Kidney tubule cell (primary cell): Measurements from ENCODE around the gene HTR6.

Experiments used
- DNase-seq: peaks from one replicate; pipeline ENCODE4 v3.0.0-alpha.2; 2018; ENCODE audit warnings: low spot score

Gene HTR6

GRCh38 chr1:19720973-19721372 lies 56.3 kb downstream of the HTR6 start:
- DNase-seq = no peak

DNA sequence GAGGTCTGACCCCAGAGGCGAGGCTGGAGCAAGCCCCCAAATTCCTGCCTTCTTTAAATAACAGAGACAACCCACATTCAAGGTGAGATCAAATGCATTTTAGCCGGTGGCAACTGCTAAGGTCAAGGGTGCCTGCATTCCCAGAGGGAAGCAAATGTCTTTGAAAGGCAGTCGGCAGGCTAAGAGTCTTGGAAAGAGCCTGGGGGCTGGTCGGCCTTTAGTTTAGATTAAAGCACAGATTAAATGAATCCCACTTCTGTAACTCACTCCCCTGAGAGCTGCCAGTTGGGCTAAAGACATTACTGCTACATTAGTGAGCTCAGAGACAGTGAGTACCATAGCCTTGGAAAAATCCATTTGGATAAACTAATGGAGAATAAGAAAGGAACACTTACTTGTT lies 59.2 kb downstream of the HTR6 start:
- DNase-seq = no peak

- DNase-seq = no peak
These were observed 60.9 kb downstream of the HTR6 start for GRCh38 chr1:19725606-19726005.

DNA sequence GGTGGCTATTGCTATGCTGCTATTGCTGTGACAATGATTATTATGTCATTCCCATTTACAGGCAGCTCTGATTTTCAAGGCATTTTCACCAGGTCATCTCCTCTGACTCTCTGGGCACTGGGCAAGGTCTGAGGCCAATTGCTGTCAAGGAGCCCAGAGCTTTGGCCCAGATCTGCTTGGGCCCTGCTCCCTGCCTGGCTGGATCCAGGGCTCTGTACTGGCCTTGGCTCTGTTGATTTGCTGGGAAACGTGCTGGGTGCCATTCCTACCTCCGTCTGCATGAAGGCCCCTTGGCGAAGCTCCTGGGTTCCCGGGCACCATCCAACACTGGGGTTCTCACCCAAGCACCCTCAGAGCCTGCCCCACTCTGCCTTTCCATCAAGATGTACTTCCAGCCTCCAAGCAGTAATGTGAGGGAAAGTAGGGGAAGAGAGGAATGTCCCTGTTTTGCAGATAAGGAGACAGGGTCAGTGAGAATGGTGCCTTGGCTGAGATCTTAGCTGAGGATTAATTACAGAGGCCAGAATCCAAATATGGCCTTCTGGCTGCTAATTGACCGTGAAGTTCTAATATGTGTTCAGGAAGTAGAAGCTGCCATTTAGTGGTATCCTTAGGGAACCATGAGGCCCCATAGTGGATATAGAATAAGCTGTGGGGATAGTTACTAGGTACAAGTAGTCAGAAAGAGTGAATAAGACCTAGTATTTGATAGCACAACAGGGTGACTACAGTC lies 63.9 kb downstream of the HTR6 start:
- no peak for DNase-seq

GRCh38 chr1:19730232-19730631 lies 65.6 kb downstream of the HTR6 start:
- no peak for DNase-seq
